K562 (cell line): ENCODE data around the gene MYBPHL. TPM values are rescaled to one million over a fixed set of nuclear protein-coding genes. Genes with fewer than 3 reads are reported as not detected.

Experiments used
- ARID3A ChIP-seq: IDR thresholded peaks from 2 replicates; pipeline ENCODE4 v1.6.1; 2012; ENCODE audit warnings: low read depth, low read length, improper control_type of control experiment, borderline replicate concordance
- ATF7 ChIP-seq: fragments of 450-650 bp; IDR thresholded peaks from 2 replicates; pipeline ENCODE4 v1.7.1; 2014; ENCODE audit warnings: mild to moderate bottlenecking, moderate library complexity
- BACH1 ChIP-seq: fragments of 200-800 bp; sonication (Bioruptor generic); IDR thresholded peaks from 2 replicates; pipeline ENCODE4 v1.6.1; 2016; ENCODE audit warnings: missing genetic modification characterization, missing compliant biosample characterization
- CREB5 ChIP-seq: fragments of 250-450 bp; sonication (Bioruptor Pico); IDR thresholded peaks from 2 replicates; pipeline ENCODE4 v1.5.0; 2020; ENCODE audit warnings: mild to moderate bottlenecking
- FOXJ2 ChIP-seq: fragments of 200-800 bp; sonication (Bioruptor generic); IDR thresholded peaks from 2 replicates; pipeline ENCODE4 v1.6.1; 2016; ENCODE audit warnings: missing genetic modification characterization, missing compliant biosample characterization
- HMG20B ChIP-seq: fragments of 250-450 bp; sonication (Bioruptor Pico); IDR thresholded peaks from 2 replicates; pipeline ENCODE4 v1.5.0; 2021; ENCODE audit warnings: mild to moderate bottlenecking
- POLR3A ChIP-seq: IDR thresholded peaks from 2 replicates; pipeline ENCODE4 v1.6.1; 2011; ENCODE audit warnings: borderline replicate concordance, mild to moderate bottlenecking, moderate library complexity; ENCODE audit not compliant: insufficient read length, insufficient read depth; ENCODE audit errors: extremely low read depth
- SAP30 ChIP-seq: fragments of 200-600 bp; sonication (generic); IDR thresholded peaks from 2 replicates; pipeline ENCODE4 v1.6.1; 2012; ENCODE audit warnings: borderline replicate concordance, low read depth, mild to moderate bottlenecking, moderate library complexity, low read length, control low read depth, inconsistent platforms; ENCODE audit not compliant: insufficient read depth, poor library complexity, severe bottlenecking
- XRCC4 ChIP-seq: IDR thresholded peaks from one replicate; pipeline ENCODE4 v1.6.1; 2011; ENCODE audit not compliant: insufficient read depth, insufficient read length; ENCODE audit errors: extremely low read depth
- ZBTB5 ChIP-seq: fragments of 450-650 bp; IDR thresholded peaks from 2 replicates; pipeline ENCODE4 v1.6.1; 2017; ENCODE audit warnings: antibody characterized with exemption
- ZNF23 ChIP-seq: fragments of 250-450 bp; sonication (Bioruptor Pico); IDR thresholded peaks from 2 replicates; pipeline ENCODE4 v1.4.0; 2020; ENCODE audit warnings: mild to moderate bottlenecking
- ZNF318 ChIP-seq, 2 experiments: fragments of 450-650 bp; IDR thresholded peaks; 2 replicates each; pipeline ENCODE4 v1.6.1; 2016; ENCODE audit warnings: mild to moderate bottlenecking in 2 of 2, borderline replicate concordance in 1 of 2, low read depth in 1 of 2, moderate library complexity in 1 of 2
- ZNF551 ChIP-seq: fragments of 250-450 bp; sonication (Bioruptor Pico); IDR thresholded peaks from 2 replicates; pipeline ENCODE4 v1.5.0; 2021; ENCODE audit warnings: mild to moderate bottlenecking, moderate library complexity
- polyA plus RNA-seq, 8 experiments: library from polyadenylated mRNA; depleted of rRNA in 4 of 8; stranded (reverse) in 5 of 8; unstranded in 3 of 8; fragments of >200 nt; fragmentation: Nextera tagmentation in 2 of 8; fragmentation: Illumina TruSeq in 1 of 8; extraction: Ambion mirVana in 2 of 8; extraction: Trizol in 1 of 8; gene quantifications; 2 replicates each; pipeline versions ENCODE4 v1.2.1 to v1.2.3, GENCODE V29; 2011 to 2014; ENCODE audit warnings: inconsistent platforms in 1 of 8, missing spikeins in 1 of 8
- total RNA-seq, 7 experiments: library from RNA; depleted of rRNA in 6 of 7; stranded (reverse); fragments of >200 nt in 6 of 7; fragmentation: Illumina TruSeq in 2 of 7; extraction: Trizol in 2 of 7; gene quantifications; 2 replicates each; pipeline versions ENCODE4 v1.2.1 to v1.2.3, GENCODE V29; 2011 to 2021; ENCODE audit warnings: low replicate concordance in 1 of 7

MYBPHL gene
- total and polyA plus RNA-seq, 9 of the 15 experiments (the other 6 are each of a cell fraction or from before 2014, with no cell fraction given): 0.20 to 1.9 (median 0.33) TPM

- no peak for TF ChIP-seq ZNF318 (IDR thresholded peaks at IDR 0.05; ENCODE audit: borderline replicate concordance in 1 of 2, low read depth in 1 of 2)
- TF ChIP-seq CREB5 (CRISPR knock-in tag): no peak
- TF ChIP-seq XRCC4: no peak
- TF ChIP-seq ZNF551 (CRISPR knock-in tag): no peak
- TF ChIP-seq FOXJ2: no peak
- no peak for TF ChIP-seq ARID3A
- no peak for TF ChIP-seq ZNF23 (CRISPR knock-in tag)
- no peak for TF ChIP-seq SAP30
- no peak for TF ChIP-seq ZBTB5
- no peak for TF ChIP-seq POLR3A
- 0 out of 2 replicates have a peak, but pooled peaks have one; percentile 40 for TF ChIP-seq ATF7
- no peak for TF ChIP-seq BACH1 (tag)
- TF ChIP-seq HMG20B (CRISPR knock-in tag): no peak
Measured at GRCh38 chr1:109277434-109278204, 29.2 kb downstream of the MYBPHL start (continued).
